HG02588 (cell line): ENCODE measurements around the gene GANC.

Source experiments
- ATAC-seq: cut with Tn5 transposase; IDR thresholded peaks from one replicate; pipeline ENCODE4 v1.9.1; 2021; ENCODE audit warnings: mild to moderate bottlenecking, moderate library complexity; ENCODE audit not compliant: unreplicated experiment

GANC gene

GRCh38 chr15:42375252-42375651, 102.3 kb downstream of the GANC start:
- ATAC-seq: no peak

- ATAC-seq: no peak
Measured at GRCh38 chr15:42375941-42376340, 102.9 kb downstream of the GANC start.

- ATAC-seq: no peak
Measured at GRCh38 chr15:42378011-42378410, 105.0 kb downstream of the GANC start.

- no peak for ATAC-seq
Measured at GRCh38 chr15:42384597-42384996, 111.6 kb downstream of the GANC start.

GRCh38 chr15:42385206-42385979, 112.4 kb downstream of the GANC start:
- no peak for ATAC-seq

- no peak for ATAC-seq
Measured at GRCh38 chr15:42385980-42386700, 113.1 kb downstream of the GANC start.

- no peak for ATAC-seq
Measured at GRCh38 chr15:42387603-42388002, 114.6 kb downstream of the GANC start.

- ATAC-seq: no peak
Measured at GRCh38 chr15:42392309-42393024, 119.5 kb downstream of the GANC start.

GRCh38 chr15:42394106-42394505, 121.1 kb downstream of the GANC start:
- no peak for ATAC-seq

- ATAC-seq: no peak
Measured at GRCh38 chr15:42395838-42396237, 122.8 kb downstream of the GANC start.

GRCh38 chr15:42401544-42402454, 128.8 kb downstream of the GANC start:
- ATAC-seq: no peak

- no peak for ATAC-seq
Measured at GRCh38 chr15:42402455-42403205, 129.6 kb downstream of the GANC start.

GRCh38 chr15:42403389-42403788, 130.4 kb downstream of the GANC start:
- ATAC-seq: no peak

GRCh38 chr15:42404461-42405235, 131.6 kb downstream of the GANC start:
- no peak for ATAC-seq

GRCh38 chr15:42405863-42406482, 133.0 kb downstream of the GANC start:
- no peak for ATAC-seq
